ENCODE results near the gene TRIM6. TPM values are rescaled to one million over a fixed set of nuclear protein-coding genes. Genes with fewer than 3 reads are reported as not detected.

Gene TRIM6
- total and polyA plus RNA-seq, 2 experiments from 2014 or later, result 26.4 to 49.0 TPM

GRCh38 chr11:5575152-5575551, 21.3 kb upstream of the TRIM6 start (continued):
- TF ChIP-seq EZH2 (IDR thresholded peaks at IDR 0.05; ENCODE audit: low read depth, unreplicated experiment) (no peak), EZH2phosphoT487 (IDR thresholded peaks at IDR 0.05; ENCODE audit: unreplicated experiment) (no peak), STAT1 (IDR thresholded peaks at IDR 0.05; ENCODE audit: unreplicated experiment) (no peak), NANOG (IDR thresholded peaks at IDR 0.05; ENCODE audit: borderline replicate concordance) (no peak), ZNF331 (CRISPR knock-in tag; IDR thresholded peaks at IDR 0.05; ENCODE audit: low read depth) (no peak)

- no peak overlapping the region for H3K27ac Mint-ChIP-seq
Observed at GRCh38 chr11:5577101-5577500, 19.3 kb upstream of the TRIM6 start.

More at GRCh38 chr11:5577101-5577500, 19.3 kb upstream of the TRIM6 start:
- H3K79me2 ChIP-seq (replicated peaks; ENCODE audit: insufficient read depth), result no peaks in the 10 kb centered on the region
- no peak overlapping the region for H3K4me2 ChIP-seq
- no peaks in the 10 kb centered on the region for H4K20me1 ChIP-seq (replicated peaks; ENCODE audit: insufficient read depth)
- no peaks in the 10 kb centered on the region for H3K9me3 Mint-ChIP-seq
- no peak for TF ChIP-seq EZH2 (IDR thresholded peaks at IDR 0.05; ENCODE audit: low read depth, unreplicated experiment)
- no peak for TF ChIP-seq EZH2phosphoT487 (IDR thresholded peaks at IDR 0.05; ENCODE audit: unreplicated experiment)
- no peak for TF ChIP-seq ZNF331 (CRISPR knock-in tag; IDR thresholded peaks at IDR 0.05; ENCODE audit: low read depth)
- TF ChIP-seq ZNF462 (CRISPR knock-in tag; IDR thresholded peaks at IDR 0.05), result no peak
- TF ChIP-seq ZNF114 (CRISPR knock-in tag; IDR thresholded peaks at IDR 0.05), result no peak
- no peak for TF ChIP-seq NANOG (IDR thresholded peaks at IDR 0.05; ENCODE audit: borderline replicate concordance)
- no peak for TF ChIP-seq ETS1 (IDR thresholded peaks at IDR 0.05)
- TF ChIP-seq POLR2AphosphoS5 (IDR thresholded peaks at IDR 0.05; ENCODE audit: low read depth), result no peak
- TF ChIP-seq JUNB (IDR thresholded peaks at IDR 0.05; ENCODE audit: unreplicated experiment), result no peak
- TF ChIP-seq REST (IDR thresholded peaks at IDR 0.05; ENCODE audit: unreplicated experiment), result no peak
- TF ChIP-seq CREB1 (CRISPR knock-in tag; IDR thresholded peaks at IDR 0.05; ENCODE audit: low read depth), result no peak
- no peak for TF ChIP-seq CTCF (conservative IDR thresholded peaks at IDR 0.05; ENCODE audit: low read depth in 2 of 2)
- TF ChIP-seq STAT1 (IDR thresholded peaks at IDR 0.05; ENCODE audit: unreplicated experiment), result no peak
- H3K4me1 ChIP-seq (ENCODE audit: insufficient read depth), result no peaks in the 10 kb centered on the region
- H3K36me3 Mint-ChIP-seq (ENCODE audit: low read depth), result no peaks in the 10 kb centered on the region; the same call in 2 of the 3 replicates
- no peak overlapping the region for H3K4me3 Mint-ChIP-seq
- H3K27ac ChIP-seq (ENCODE audit: low read depth), result no peak overlapping the region
- no peaks in the 10 kb centered on the region for H3K27me3 ChIP-seq (ENCODE audit: insufficient read depth)
- no peaks in the 10 kb centered on the region for H3K36me3 ChIP-seq (ENCODE audit: insufficient read depth)
- DNase-seq (ENCODE audit: low spot score), result no peak
- H3K9me2 ChIP-seq (ENCODE audit: insufficient read depth), result peaks cover 3% of the 10 kb centered on the region; the same call in 1 of the 2 replicates
- ATAC-seq, result no peak
- H3F3A ChIP-seq (replicated peaks; ENCODE audit: low read depth), result no peaks in the 10 kb centered on the region
- H3K27me3 Mint-ChIP-seq (ENCODE audit: insufficient read depth, low read depth, poor library complexity), result no peaks in the 10 kb centered on the region
- no peaks in the 10 kb centered on the region for H3K4me1 Mint-ChIP-seq
- H2AFZ ChIP-seq, result no peak overlapping the region
- H3K4me3 ChIP-seq, result no peak overlapping the region
